CD14-positive monocyte (primary cell): ENCODE data around the gene LRCH4. TPM values are rescaled to one million over a fixed set of nuclear protein-coding genes. Genes with fewer than 3 reads are reported as not detected.
A peak's percentile ranks its signal among the peaks of the same experiment; 100 is the strongest.

Experiments
- DNase-seq, 3 donors: peaks; one replicate each; pipeline ENCODE4 v3.0.0-alpha.2; 2011 to 2022
- H2AFZ ChIP-seq: 2 replicates; pipeline ENCODE4 v1.6.0; 2012; ENCODE audit warnings: mild to moderate bottlenecking, low read depth, low read length, inconsistent platforms; ENCODE audit not compliant: insufficient read depth, poor library complexity, severe bottlenecking
- H3K27ac ChIP-seq, 2 donors: 1 replicate in 1 of 2; 2 replicates in 1 of 2; pipeline ENCODE4 v1.5.1; 2012 to 2013; ENCODE audit warnings: low read length in 2 of 2, control low read depth in 1 of 2, inconsistent platforms in 1 of 2, low read depth in 1 of 2, mild to moderate bottlenecking in 1 of 2
- H3K27me3 ChIP-seq, 2 donors: one replicate each; pipeline versions ENCODE4 v1.6.0 to v1.6.1; 2011 to 2013; ENCODE audit warnings: low read length in 2 of 2; ENCODE audit not compliant: control insufficient read depth in 2 of 2, insufficient read depth in 2 of 2
- H3K36me3 ChIP-seq, 2 donors: replicated peaks in 1 of 2; 1 replicate in 1 of 2; 2 replicates in 1 of 2; pipeline versions ENCODE4 v1.5.1 to v1.6.1; 2012 to 2013; ENCODE audit warnings: low read length in 2 of 2, control low read depth in 1 of 2, inconsistent platforms in 1 of 2, mild to moderate bottlenecking in 1 of 2; ENCODE audit not compliant: insufficient read depth in 2 of 2, control insufficient read depth in 1 of 2
- H3K4me1 ChIP-seq, 2 donors: 1 replicate in 1 of 2; 2 replicates in 1 of 2; pipeline versions ENCODE4 v1.5.1 to v1.6.1; 2012 to 2013; ENCODE audit warnings: low read length in 2 of 2, control low read depth in 1 of 2, inconsistent platforms in 1 of 2, mild to moderate bottlenecking in 1 of 2, moderate library complexity in 1 of 2; ENCODE audit not compliant: insufficient read depth in 2 of 2, control insufficient read depth in 1 of 2
- H3K4me2 ChIP-seq: replicated peaks from 2 replicates; pipeline ENCODE3; 2012; ENCODE audit warnings: low read length, moderate library complexity, mild to moderate bottlenecking; ENCODE audit not compliant: poor library complexity, severe bottlenecking; ENCODE audit errors: extremely low read depth
- H3K4me3 ChIP-seq, 3 experiments: fragments of 200-600 bp in 1 of 3; sonication (generic) in 1 of 3; replicated peaks in 1 of 3; 1 replicate in 2 of 3; 2 replicates in 1 of 3; pipeline ENCODE4 v1.5.1; 2011 to 2013; ENCODE audit warnings: low read length in 3 of 3, mild to moderate bottlenecking in 3 of 3, control low read depth in 2 of 3, low read depth in 2 of 3, inconsistent platforms in 1 of 3, moderate library complexity in 1 of 3
- H3K79me2 ChIP-seq: 2 replicates; pipeline ENCODE4 v1.6.0; 2012; ENCODE audit warnings: mild to moderate bottlenecking, control low read depth, inconsistent platforms, low read length, moderate library complexity; ENCODE audit not compliant: insufficient read depth
- H3K9ac ChIP-seq: 2 replicates; pipeline ENCODE4 v1.6.0; 2017; ENCODE audit warnings: low read length, mild to moderate bottlenecking; ENCODE audit not compliant: insufficient read depth, poor library complexity, severe bottlenecking
- H3K9me3 ChIP-seq, 2 donors: replicated peaks in 1 of 2; 1 replicate in 1 of 2; 2 replicates in 1 of 2; pipeline versions ENCODE4 v1.5.1 to v1.6.1; 2012 to 2013; ENCODE audit warnings: low read length in 2 of 2, control low read depth in 1 of 2; ENCODE audit not compliant: control insufficient read depth in 1 of 2, insufficient read depth in 1 of 2
- H4K20me1 ChIP-seq: 2 replicates; pipeline ENCODE4 v1.6.0; 2012; ENCODE audit warnings: mild to moderate bottlenecking, low read length, control low read depth, moderate library complexity; ENCODE audit not compliant: insufficient read depth
- H3K27ac Mint-ChIP-seq, 7 donors: one replicate each; pipeline ENCODE4 v1.8.0; 2020; ENCODE audit warnings: mild to moderate bottlenecking in 7 of 7, mixed read lengths in 7 of 7, moderate library complexity in 6 of 7, inconsistent platforms in 2 of 7
- H3K27me3 Mint-ChIP-seq, 3 donors: one replicate each; pipeline ENCODE4 v1.8.0; 2021 to 2022; ENCODE audit warnings: low read depth in 3 of 3, mild to moderate bottlenecking in 3 of 3, mixed read lengths in 3 of 3, moderate library complexity in 3 of 3, inconsistent platforms in 1 of 3
- H3K36me3 Mint-ChIP-seq, 2 donors: one replicate each; pipeline ENCODE4 v1.8.0; 2020; ENCODE audit warnings: mixed read lengths in 2 of 2, inconsistent platforms in 1 of 2, mild to moderate bottlenecking in 1 of 2
- H3K4me1 Mint-ChIP-seq: one replicate; pipeline ENCODE4 v1.8.0; 2020; ENCODE audit warnings: mild to moderate bottlenecking, mixed read lengths
- H3K4me3 Mint-ChIP-seq, 2 donors: one replicate each; pipeline ENCODE4 v1.8.0; 2020; ENCODE audit warnings: mild to moderate bottlenecking in 2 of 2, mixed read lengths in 2 of 2, moderate library complexity in 1 of 2
- H3K9me3 Mint-ChIP-seq, 7 donors: one replicate each; pipeline ENCODE4 v1.8.0; 2020 to 2022; ENCODE audit warnings: mixed read lengths in 7 of 7, mild to moderate bottlenecking in 6 of 7, moderate library complexity in 6 of 7, inconsistent platforms in 2 of 7
- WGBS: methylation state at CpG from one replicate; pipeline ENCODE4 v1.1.5; 2013; ENCODE audit warnings: missing lambda C conversion rate; ENCODE audit not compliant: insufficient coverage; 5-methylcytosine and 5-hydroxymethylcytosine counted together
- intact Hi-C, 2 donors: fragments of 100-400 bp; cut with micrococcal nuclease; formaldehyde crosslinking; loops; one replicate each; pipeline versions ENCODE4 v1.15.0 to v1.15.1; 2023
- polyA plus RNA-seq, 3 donors: library from polyadenylated mRNA; depleted of rRNA in 1 of 3; unstranded in 2 of 3; stranded (reverse) in 1 of 3; fragments of 300-500 nt in 2 of 3; fragments of >200 nt in 1 of 3; fragmentation: Illumina TruSeq in 2 of 3; gene quantifications; 1 replicate in 2 of 3; 2 replicates in 1 of 3; pipeline ENCODE4 v1.2.3, GENCODE V29; 2012 to 2021
- TF ChIP-seq, protein P1 (sequence below): fragments of 200-600 bp; IDR thresholded peaks from one replicate; pipeline ENCODE4 v1.8.0; 2022; ENCODE audit warnings: antibody characterized with exemption, mild to moderate bottlenecking

LRCH4 gene
- polyA plus RNA-seq, 3 donors, result 132 to 286 (median 134) TPM

DNA sequence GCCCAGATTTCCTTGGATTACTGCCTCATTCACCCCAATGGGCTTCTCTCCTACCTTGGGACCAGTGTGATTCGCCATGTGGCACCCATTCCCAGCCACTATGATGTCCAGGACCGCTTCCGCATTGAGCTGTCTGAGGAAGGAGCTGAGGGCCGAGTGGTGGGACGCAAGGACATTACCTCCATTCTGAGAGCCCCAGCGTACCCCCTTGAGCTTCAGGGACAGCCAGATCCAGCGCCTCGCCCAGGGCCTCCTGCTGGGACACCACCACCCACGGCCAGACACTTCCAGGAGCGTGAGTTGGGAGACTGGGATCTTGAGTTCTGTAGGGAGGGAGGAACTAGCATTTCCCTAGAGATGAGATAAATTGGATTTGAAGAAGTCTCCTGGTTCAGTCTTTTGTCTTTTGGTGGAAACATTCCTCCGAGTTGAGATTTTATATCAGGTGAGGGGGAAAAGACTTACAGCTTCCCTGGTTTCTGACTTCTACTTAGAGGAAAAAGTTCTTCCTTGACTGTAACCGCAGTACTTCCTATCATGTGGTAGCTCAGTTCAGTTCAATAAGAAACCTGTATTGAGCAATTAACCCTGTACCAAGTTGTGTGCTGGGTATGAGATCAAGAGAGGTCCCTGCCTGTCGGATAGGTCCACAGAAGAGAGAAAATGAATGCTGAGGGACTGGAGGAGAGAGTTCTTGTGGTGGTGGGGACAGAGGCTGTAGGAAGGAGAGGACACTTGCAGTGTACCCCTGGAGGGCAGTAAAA, 27.7 kb upstream of the LRCH4 start:
- Mint-ChIP-seq H3K36me3 (peaks cover 17 to 18% of the 10 kb centered on the region in 2 donors), H3K4me1 (peaks cover 19% of the 10 kb centered on the region), H3K27ac (peak overlapping the region in 6 of 7 donors; percentile 0 to 76 (median 42)), H3K4me3 (peak overlapping the region; percentile 56 to 97), H3K9me3 (peaks cover 0 to 3% (median 0%) of the 10 kb centered on the region in 7 donors), H3K27me3 (peaks cover 0 to 6% (median 1%) of the 10 kb centered on the region in 3 donors)
- intact Hi-C loops, result loop anchor here (2.0 to 5.0 kb wide), 3 partner anchors 27 to 274 kb away; partner anchors contain the start of genes AGFG2 (in 1 of the 2), FBXO24 (in 1 of the 2), LRCH4 (in 1 of the 2) and UFSP1 (in 1 of the 2)
- peaks cover 22 to 27% of the 10 kb centered on the region in 2 donors for H3K4me1 ChIP-seq
- peak in 2 of 3 donors; percentile 49 to 51 for DNase-seq
- H3K9me3 ChIP-seq, result no peaks in the 10 kb centered on the region
- H3K9ac ChIP-seq, result no peak overlapping the region
- H4K20me1 ChIP-seq, result no peaks in the 10 kb centered on the region
- H3K27ac ChIP-seq, result no peak overlapping the region
- TF ChIP-seq, protein P1, sequence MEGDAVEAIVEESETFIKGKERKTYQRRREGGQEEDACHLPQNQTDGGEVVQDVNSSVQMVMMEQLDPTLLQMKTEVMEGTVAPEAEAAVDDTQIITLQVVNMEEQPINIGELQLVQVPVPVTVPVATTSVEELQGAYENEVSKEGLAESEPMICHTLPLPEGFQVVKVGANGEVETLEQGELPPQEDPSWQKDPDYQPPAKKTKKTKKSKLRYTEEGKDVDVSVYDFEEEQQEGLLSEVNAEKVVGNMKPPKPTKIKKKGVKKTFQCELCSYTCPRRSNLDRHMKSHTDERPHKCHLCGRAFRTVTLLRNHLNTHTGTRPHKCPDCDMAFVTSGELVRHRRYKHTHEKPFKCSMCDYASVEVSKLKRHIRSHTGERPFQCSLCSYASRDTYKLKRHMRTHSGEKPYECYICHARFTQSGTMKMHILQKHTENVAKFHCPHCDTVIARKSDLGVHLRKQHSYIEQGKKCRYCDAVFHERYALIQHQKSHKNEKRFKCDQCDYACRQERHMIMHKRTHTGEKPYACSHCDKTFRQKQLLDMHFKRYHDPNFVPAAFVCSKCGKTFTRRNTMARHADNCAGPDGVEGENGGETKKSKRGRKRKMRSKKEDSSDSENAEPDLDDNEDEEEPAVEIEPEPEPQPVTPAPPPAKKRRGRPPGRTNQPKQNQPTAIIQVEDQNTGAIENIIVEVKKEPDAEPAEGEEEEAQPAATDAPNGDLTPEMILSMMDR, result no peak
- peak overlapping the region; percentile 90 for H2AFZ ChIP-seq
- peak overlapping the region; percentile 98 for H3K4me2 ChIP-seq
- H3K36me3 ChIP-seq, result no peaks in the 10 kb centered on the region
- H3K4me3 ChIP-seq, result peak overlapping the region in 1 of 3 experiments; percentile 91
- WGBS, result 48% methylated on average over 4 of the region's 13 CpGs
- no peaks in the 10 kb centered on the region for H3K27me3 ChIP-seq
- H3K79me2 ChIP-seq, result peaks cover 4% of the 10 kb centered on the region

DNA sequence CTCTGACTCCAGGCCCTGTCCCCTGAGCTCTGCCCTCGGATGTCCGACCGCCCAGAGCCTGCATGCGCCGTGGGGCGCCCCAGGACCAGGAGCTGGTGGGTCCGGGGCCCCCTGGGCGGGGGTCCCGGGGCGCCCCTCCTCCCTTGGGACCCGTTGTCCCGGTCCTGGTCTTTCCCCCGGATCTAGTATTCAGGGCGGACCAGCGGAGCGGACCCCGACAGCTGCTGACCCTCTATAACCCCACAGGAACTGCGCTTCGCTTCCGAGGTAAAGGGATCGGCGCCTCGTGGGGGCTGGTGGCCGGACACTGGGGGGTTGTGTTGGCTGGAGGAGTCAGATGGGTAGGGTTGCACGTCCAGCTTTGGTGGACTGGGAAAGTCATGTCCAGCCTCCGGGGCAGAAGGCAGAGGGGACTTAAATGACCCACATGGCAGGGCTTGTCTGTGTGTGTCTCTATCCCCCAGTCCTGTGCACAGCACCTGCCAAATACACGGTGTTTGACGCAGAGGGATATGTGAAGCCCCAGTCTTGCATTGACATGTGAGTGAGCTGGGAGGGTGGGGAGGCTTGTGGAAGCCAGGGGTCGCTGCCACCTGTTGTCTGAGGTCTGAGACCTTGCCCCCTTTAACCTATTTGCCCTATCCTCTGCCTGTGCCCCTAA, 26.9 kb upstream of the LRCH4 start:
- peaks cover 4% of the 10 kb centered on the region for H3K79me2 ChIP-seq
- H4K20me1 ChIP-seq, result no peaks in the 10 kb centered on the region
- no peaks in the 10 kb centered on the region for H3K9me3 ChIP-seq
- H3K36me3 ChIP-seq, result no peaks in the 10 kb centered on the region
- Mint-ChIP-seq H3K27me3 (peaks cover 0 to 8% (median 5%) of the 10 kb centered on the region in 3 donors), H3K4me3 (peak overlapping the region; percentile 93 to 97), H3K27ac (peak overlapping the region; percentile 25 to 98 (median 59)), H3K4me1 (peaks cover 19% of the 10 kb centered on the region), H3K9me3 (peaks cover 0 to 3% (median 0%) of the 10 kb centered on the region in 7 donors), H3K36me3 (peaks cover 17 to 18% of the 10 kb centered on the region in 2 donors)
- TF ChIP-seq, protein P1, result no peak
- 7% methylated on average over 16 of the region's 29 CpGs for WGBS
- H3K4me2 ChIP-seq, result peak overlapping the region; percentile 98
- peak overlapping the region; percentile 74 for H3K9ac ChIP-seq
- peak overlapping the region; percentile 60 to 91 (median 64) for H3K4me3 ChIP-seq
- no peaks in the 10 kb centered on the region for H3K27me3 ChIP-seq
- intact Hi-C loops, result loop anchor here (1.0 to 5.0 kb wide), 5 partner anchors 26 to 274 kb away; partner anchors contain the start of genes FBXO24 (in 2 of the 2), LRCH4 (in 2 of the 2), AGFG2 (in 1 of the 2) and GNB2 (in 1 of the 2)
- DNase-seq, result no peak
- peak overlapping the region; percentile 66 to 95 for H3K27ac ChIP-seq
- H3K4me1 ChIP-seq, result peaks cover 22 to 27% of the 10 kb centered on the region in 2 donors
- H2AFZ ChIP-seq, result peak overlapping the region; percentile 90
